ENCODE measurements around the gene TMEM239. TPM values are rescaled to one million over a fixed set of nuclear protein-coding genes. Genes with fewer than 3 reads are reported as not detected.
"Not testable (repeated sequence)": the region's sequence is repeated elsewhere in the genome, so short reads cannot be mapped to it uniquely, and the experiment has no call there.

TMEM239 gene
- total RNA-seq, 1 donor from 2014 or later: 1.2 TPM

GRCh38 chr20:2820084-2820895, 4.1 kb downstream of the TMEM239 start:
- peak; percentile 80 for DNase-seq (ENCODE audit: low spot score)

GRCh38 chr20:2820896-2821869, 5.0 kb downstream of the TMEM239 start:
- no peak for DNase-seq (ENCODE audit: low spot score)

GRCh38 chr20:2822073-2822472, 5.9 kb downstream of the TMEM239 start:
- no peak for DNase-seq (ENCODE audit: low spot score)

GRCh38 chr20:2825761-2826160, 9.6 kb downstream of the TMEM239 start:
- no peak for DNase-seq (ENCODE audit: low spot score)

GRCh38 chr20:2826655-2827054, 10.5 kb downstream of the TMEM239 start:
- no peak for DNase-seq (ENCODE audit: low spot score)

GRCh38 chr20:2829376-2829775, 13.2 kb downstream of the TMEM239 start:
- no peak for DNase-seq (ENCODE audit: low spot score)

- not testable (repeated sequence) for DNase-seq (ENCODE audit: low spot score)
These were observed 15.0 kb downstream of the TMEM239 start for GRCh38 chr20:2831206-2831605.

- no peak for DNase-seq (ENCODE audit: low spot score)
These were observed 17.6 kb downstream of the TMEM239 start for GRCh38 chr20:2833761-2834160.

GRCh38 chr20:2834401-2835110, 18.4 kb downstream of the TMEM239 start:
- no peak for DNase-seq (ENCODE audit: low spot score)

GRCh38 chr20:2835331-2835796, 19.2 kb downstream of the TMEM239 start:
- DNase-seq (ENCODE audit: low spot score): no peak

- DNase-seq (ENCODE audit: low spot score): no peak
These were observed 19.9 kb downstream of the TMEM239 start for GRCh38 chr20:2836035-2836434.

- DNase-seq (ENCODE audit: low spot score): no peak
These were observed 21.2 kb downstream of the TMEM239 start for GRCh38 chr20:2837221-2837960.

GRCh38 chr20:2838170-2838797, 22.1 kb downstream of the TMEM239 start:
- DNase-seq (ENCODE audit: low spot score): no peak

- no peak for DNase-seq (ENCODE audit: low spot score)
These were observed 22.9 kb downstream of the TMEM239 start for GRCh38 chr20:2838847-2839671.

GRCh38 chr20:2839732-2840137, 23.6 kb downstream of the TMEM239 start:
- no peak for DNase-seq (ENCODE audit: low spot score)

GRCh38 chr20:2840138-2840966, 24.2 kb downstream of the TMEM239 start, which contains the start of the genes PCED1A and VPS16:
PCED1A (minus strand) TSS chr20:2840655; CDS start chr20:2839912, 743 bp downstream.
VPS16 (plus strand) TSS chr20:2840745; CDS start chr20:2840775, 30 bp downstream.
- peak; percentile 88 for DNase-seq (ENCODE audit: low spot score)

GRCh38 chr20:2840967-2841531, 24.9 kb downstream of the TMEM239 start:
- peak; percentile 78 for DNase-seq (ENCODE audit: low spot score)

- DNase-seq (ENCODE audit: low spot score): no peak
These were observed 29.4 kb downstream of the TMEM239 start for GRCh38 chr20:2845607-2846006.

Data from umbilical cord (tissue), 2 donors.